AG09309 (cell line): Measurements from ENCODE around the gene BNC2.

ENCODE experiments used
- DNase-seq: peaks from one replicate; pipeline ENCODE4 v3.0.0-alpha.2; 2010; ENCODE audit warnings: low read depth
- H3K4me3 ChIP-seq: 2 replicates; pipeline ENCODE4 v1.5.1; 2011; ENCODE audit warnings: mild to moderate bottlenecking, low read depth, low read length, moderate library complexity; ENCODE audit not compliant: control insufficient read depth
- CTCF ChIP-seq: IDR thresholded peaks from 2 replicates; pipeline ENCODE4 v1.5.1; 2011; ENCODE audit warnings: mild to moderate bottlenecking, low read depth, low read length, inconsistent platforms; ENCODE audit not compliant: insufficient read depth, control insufficient read depth; ENCODE audit errors: missing control alignments

BNC2 gene

GRCh38 chr9:16712787-16713186, 157.7 kb downstream of the BNC2 start:
- no peak for DNase-seq
- no peak overlapping the region for H3K4me3 ChIP-seq
- TF ChIP-seq CTCF, result no peak

- no peak for TF ChIP-seq CTCF
- DNase-seq, result no peak
- no peak overlapping the region for H3K4me3 ChIP-seq
Measured at GRCh38 chr9:16710888-16711287, 159.6 kb downstream of the BNC2 start.

GRCh38 chr9:16709924-16710323, 160.5 kb downstream of the BNC2 start:
- no peak overlapping the region for H3K4me3 ChIP-seq
- DNase-seq, result no peak
- TF ChIP-seq CTCF, result no peak

- no peak overlapping the region for H3K4me3 ChIP-seq
- no peak for DNase-seq
- TF ChIP-seq CTCF, result no peak
Measured at GRCh38 chr9:16708656-16709435, 161.6 kb downstream of the BNC2 start.

GRCh38 chr9:16705111-16705604, 165.3 kb downstream of the BNC2 start:
- DNase-seq, result peak; percentile 96
- H3K4me3 ChIP-seq, result peak overlapping the region; percentile 47
- TF ChIP-seq CTCF, result no peak

- no peak for TF ChIP-seq CTCF
- peak overlapping the region; percentile 47 for H3K4me3 ChIP-seq
- no peak for DNase-seq
Measured at GRCh38 chr9:16704116-16705110, 166.1 kb downstream of the BNC2 start.
